MM.1S (cell line): ENCODE results near the gene PWWP2B.
"Not testable (repeated sequence)": the region's sequence is repeated elsewhere in the genome, so short reads cannot be mapped to it uniquely, and the experiment has no call there.

Experiments used
- DNase-seq: peaks from one replicate; pipeline ENCODE4 v3.0.0-alpha.2; 2015
- H2AFZ ChIP-seq: fragments of 300-600 bp; sonication (generic); 2 replicates; pipeline ENCODE4 v1.6.0; 2016; ENCODE audit warnings: antibody characterized with exemption, low read length
- H3F3A ChIP-seq: fragments of 300-600 bp; sonication (generic); 2 replicates; pipeline ENCODE4 v1.6.1; 2016; ENCODE audit warnings: mild to moderate bottlenecking, antibody characterized with exemption, low read length, moderate library complexity, mixed read lengths; ENCODE audit not compliant: insufficient read depth
- H3K27ac ChIP-seq: fragments of 300-600 bp; sonication (generic); 2 replicates; pipeline ENCODE4 v1.5.1; 2016; ENCODE audit warnings: mild to moderate bottlenecking, low read length
- H3K27me3 ChIP-seq: fragments of 300-600 bp; sonication (generic); replicated peaks from 2 replicates; pipeline ENCODE4 v1.6.0; 2016; ENCODE audit warnings: low read length; ENCODE audit not compliant: insufficient read depth
- H3K36me3 ChIP-seq: fragments of 300-600 bp; sonication (generic); replicated peaks from 2 replicates; pipeline ENCODE4 v1.6.1; 2016; ENCODE audit warnings: mild to moderate bottlenecking, low read length, mixed read lengths; ENCODE audit not compliant: insufficient read depth
- H3K4me1 ChIP-seq: fragments of 300-600 bp; sonication (generic); 2 replicates; pipeline ENCODE4 v1.6.1; 2016; ENCODE audit warnings: low read length, mixed read lengths
- H3K4me2 ChIP-seq: fragments of 300-600 bp; sonication (generic); 2 replicates; pipeline ENCODE4 v1.6.0; 2016; ENCODE audit warnings: low read depth, low read length
- H3K4me3 ChIP-seq: fragments of 300-600 bp; sonication (generic); 2 replicates; pipeline ENCODE4 v1.5.1; 2016; ENCODE audit warnings: low read length, mixed read lengths
- H3K79me2 ChIP-seq: fragments of 300-600 bp; sonication (generic); 2 replicates; pipeline ENCODE4 v1.6.1; 2016; ENCODE audit warnings: mixed run types, low read length, mixed read lengths
- H3K9ac ChIP-seq: fragments of 300-600 bp; sonication (generic); 2 replicates; pipeline ENCODE4 v1.6.1; 2016; ENCODE audit warnings: low read length, mixed read lengths
- H3K9me2 ChIP-seq: fragments of 300-600 bp; sonication (generic); replicated peaks from 2 replicates; pipeline ENCODE4 v1.6.1; 2016; ENCODE audit warnings: mild to moderate bottlenecking, low read length, mixed read lengths; ENCODE audit not compliant: insufficient read depth
- H3K9me3 ChIP-seq: fragments of 300-600 bp; sonication (generic); replicated peaks from 2 replicates; pipeline ENCODE4 v1.6.1; 2016; ENCODE audit warnings: mild to moderate bottlenecking, low read length, mixed read lengths; ENCODE audit not compliant: insufficient read depth
- H4K20me1 ChIP-seq: fragments of 300-600 bp; sonication (generic); 2 replicates; pipeline ENCODE4 v1.6.1; 2016; ENCODE audit warnings: mild to moderate bottlenecking, low read length, moderate library complexity, mixed read lengths; ENCODE audit not compliant: insufficient read depth
- CTCF ChIP-seq: fragments of 300-600 bp; sonication (generic); IDR thresholded peaks from 2 replicates; pipeline ENCODE4 v1.5.1; 2016; ENCODE audit warnings: antibody characterized with exemption, low read length, mixed read lengths
- EZH2 ChIP-seq: fragments of 300-600 bp; sonication (generic); optimal IDR thresholded peaks from 2 replicates; pipeline ENCODE3; 2017; ENCODE audit warnings: low read depth, mild to moderate bottlenecking, antibody characterized with exemption, low read length, mixed read lengths
- EZH2phosphoT487 ChIP-seq: fragments of 300-600 bp; sonication (generic); IDR thresholded peaks from 2 replicates; pipeline ENCODE4 v1.6.1; 2018; ENCODE audit warnings: antibody characterized with exemption, low read length

Gene PWWP2B

DNA sequence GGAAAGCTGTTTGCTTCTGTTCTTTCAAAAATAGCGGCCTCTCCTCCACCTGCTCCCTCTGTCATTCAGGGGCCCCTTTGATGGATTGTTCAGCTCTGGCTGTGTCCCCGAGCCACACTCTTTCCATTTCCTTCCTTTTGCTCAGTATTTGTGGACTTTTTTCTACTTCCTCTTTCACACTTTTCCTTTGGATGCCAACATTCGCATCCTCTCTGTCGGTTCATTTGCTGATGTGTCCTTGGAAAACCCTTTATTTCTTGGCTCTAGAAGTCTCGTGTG, 11.7 kb upstream of the PWWP2B start:
- H3F3A ChIP-seq, result no peaks in the 10 kb centered on the region
- H3K9me3 ChIP-seq, result no peaks in the 10 kb centered on the region
- H3K9ac ChIP-seq, result no peak overlapping the region
- no peak for DNase-seq
- H3K27me3 ChIP-seq, result peaks cover 47% of the 10 kb centered on the region
- no peak overlapping the region for H3K27ac ChIP-seq
- no peak overlapping the region for H3K4me2 ChIP-seq
- no peak overlapping the region for H3K4me3 ChIP-seq
- H2AFZ ChIP-seq, result no peak overlapping the region
- no peaks in the 10 kb centered on the region for H4K20me1 ChIP-seq
- TF ChIP-seq EZH2phosphoT487, result no peak
- no peaks in the 10 kb centered on the region for H3K9me2 ChIP-seq
- no peaks in the 10 kb centered on the region for H3K36me3 ChIP-seq
- no peaks in the 10 kb centered on the region for H3K4me1 ChIP-seq
- H3K79me2 ChIP-seq, result no peaks in the 10 kb centered on the region

- Histone ChIP-seq H3K27me3 (peaks cover 42% of the 10 kb centered on the region), H3K9ac (no peak overlapping the region)
- no peak for DNase-seq
These were observed 11.1 kb upstream of the PWWP2B start for GRCh38 chr10:132385721-132386418.

DNA sequence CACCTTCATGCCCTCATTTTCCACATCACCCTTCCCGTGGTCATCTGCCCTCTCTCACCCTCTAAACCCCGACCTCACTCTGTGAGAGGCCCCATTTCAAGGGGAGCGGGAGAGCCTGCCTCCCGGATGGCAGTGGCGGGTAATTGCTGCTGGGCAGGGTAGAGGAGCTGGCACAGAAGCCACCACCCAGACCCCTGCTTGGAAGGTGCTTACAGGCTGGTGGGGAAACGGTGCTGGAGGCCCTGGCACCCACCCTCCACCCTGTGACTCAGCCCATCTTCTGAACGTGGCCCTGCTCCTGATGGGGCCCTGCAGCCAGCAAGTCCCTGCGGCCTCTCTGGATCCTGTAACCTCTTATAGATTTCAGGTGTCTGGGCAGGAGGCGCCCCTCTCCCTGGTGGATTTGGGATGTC, 10.6 kb upstream of the PWWP2B start:
- Histone ChIP-seq H3K36me3 (no peaks in the 10 kb centered on the region), H3K4me1 (no peaks in the 10 kb centered on the region), H3K9ac (no peak overlapping the region), H4K20me1 (no peaks in the 10 kb centered on the region), H3K9me2 (no peaks in the 10 kb centered on the region), H3K27me3 (peaks cover 42% of the 10 kb centered on the region), H3K9me3 (no peaks in the 10 kb centered on the region), H3F3A (no peaks in the 10 kb centered on the region), H2AFZ (no peak overlapping the region), H3K79me2 (no peaks in the 10 kb centered on the region), H3K27ac (no peak overlapping the region), H3K4me2 (no peak overlapping the region), H3K4me3 (no peak overlapping the region)
- no peak for DNase-seq
- TF ChIP-seq EZH2, result no peak
- TF ChIP-seq EZH2phosphoT487, result no peak
- no peak for TF ChIP-seq CTCF

More at GRCh38 chr10:132385721-132386418, 11.1 kb upstream of the PWWP2B start:
- H4K20me1 ChIP-seq, result no peaks in the 10 kb centered on the region
- H3F3A ChIP-seq, result no peaks in the 10 kb centered on the region
- no peaks in the 10 kb centered on the region for H3K36me3 ChIP-seq
- no peaks in the 10 kb centered on the region for H3K9me3 ChIP-seq
- no peak overlapping the region for H3K4me3 ChIP-seq
- no peaks in the 10 kb centered on the region for H3K79me2 ChIP-seq
- H3K4me1 ChIP-seq, result no peaks in the 10 kb centered on the region
- H3K27ac ChIP-seq, result no peak overlapping the region
- H2AFZ ChIP-seq, result no peak overlapping the region
- H3K9me2 ChIP-seq, result no peaks in the 10 kb centered on the region
- TF ChIP-seq EZH2 (no peak), CTCF (no peak), EZH2phosphoT487 (no peak)
- no peak overlapping the region for H3K4me2 ChIP-seq

- H4K20me1 ChIP-seq, H3K9me2 ChIP-seq, H3K27ac ChIP-seq, H3K4me3 ChIP-seq, H3K9ac ChIP-seq, H3F3A ChIP-seq, H3K9me3 ChIP-seq, H3K79me2 ChIP-seq, DNase-seq, H3K4me2 ChIP-seq, H3K4me1 ChIP-seq, H2AFZ ChIP-seq, H3K36me3 ChIP-seq: not testable (repeated sequence)
- peaks cover 37% of the 10 kb centered on the region for H3K27me3 ChIP-seq
These were observed 10.1 kb upstream of the PWWP2B start for GRCh38 chr10:132386896-132387295.
